ENCODE measurements around the gene GBA3.

The GBA3 gene

GRCh38 chr4:22695917-22696316, 3.2 kb downstream of the GBA3 start:
- no peak for DNase-seq

- DNase-seq: no peak
Measured at GRCh38 chr4:22703912-22704311, 11.2 kb downstream of the GBA3 start.

- no peak for DNase-seq
Measured at GRCh38 chr4:22707390-22707789, 14.7 kb downstream of the GBA3 start.

GRCh38 chr4:22708961-22709360, 16.2 kb downstream of the GBA3 start:
- DNase-seq: no peak

GRCh38 chr4:22712105-22712504, 19.4 kb downstream of the GBA3 start:
- DNase-seq: no peak

- no peak for DNase-seq
Measured at GRCh38 chr4:22712529-22712928, 19.8 kb downstream of the GBA3 start.

GRCh38 chr4:22713841-22714240, 21.1 kb downstream of the GBA3 start:
- DNase-seq: no peak

- no peak for DNase-seq
Measured at GRCh38 chr4:22719218-22719617, 26.5 kb downstream of the GBA3 start.

- DNase-seq: no peak
Measured at GRCh38 chr4:22720091-22720490, 27.4 kb downstream of the GBA3 start.

GRCh38 chr4:22721204-22721603, 28.5 kb downstream of the GBA3 start:
- no peak for DNase-seq

- DNase-seq: no peak
Measured at GRCh38 chr4:22730021-22730420, 37.3 kb downstream of the GBA3 start.

- no peak for DNase-seq
Measured at GRCh38 chr4:22733816-22734215, 41.1 kb downstream of the GBA3 start.

- DNase-seq: no peak
Measured at GRCh38 chr4:22736912-22737311, 44.2 kb downstream of the GBA3 start.

- no peak for DNase-seq
Measured at GRCh38 chr4:22739968-22740367, 47.2 kb downstream of the GBA3 start.

- DNase-seq: no peak
Measured at GRCh38 chr4:22741744-22742143, 49.0 kb downstream of the GBA3 start.

GRCh38 chr4:22743290-22743689, 50.6 kb downstream of the GBA3 start:
- DNase-seq: no peak

GRCh38 chr4:22744478-22745062, 51.8 kb downstream of the GBA3 start:
- no peak for DNase-seq

GRCh38 chr4:22745234-22745633, 52.5 kb downstream of the GBA3 start:
- DNase-seq: no peak

- DNase-seq: no peak
Measured at GRCh38 chr4:22754116-22754515, 61.4 kb downstream of the GBA3 start.

- no peak for DNase-seq
Measured at GRCh38 chr4:22762548-22762947, 69.8 kb downstream of the GBA3 start.

- no peak for DNase-seq
Measured at GRCh38 chr4:22764183-22764582, 71.4 kb downstream of the GBA3 start.

- DNase-seq: no peak
Measured at GRCh38 chr4:22766068-22766467, 73.3 kb downstream of the GBA3 start.

- DNase-seq: no peak
Measured at GRCh38 chr4:22778547-22779163, 85.9 kb downstream of the GBA3 start.

- DNase-seq: no peak
Measured at GRCh38 chr4:22780317-22780716, 87.6 kb downstream of the GBA3 start.

- no peak for DNase-seq
Measured at GRCh38 chr4:22780797-22781196, 88.1 kb downstream of the GBA3 start.
